Cardiac muscle cell (in vitro differentiated cells and primary cell): ENCODE measurements around the gene AHNAK. TPM values are rescaled to one million over a fixed set of nuclear protein-coding genes. Genes with fewer than 3 reads are reported as not detected.

Experiments
- DNase-seq, 2 donors: peaks; one replicate each; pipeline versions ENCODE4 v3.0.0 to v3.0.0-alpha.2; 2010 to 2017; ENCODE audit warnings: low read depth in 1 of 2, low spot score in 1 of 2
- H3K27ac ChIP-seq: fragments of 200-600 bp; sonication (generic); 2 replicates; pipeline ENCODE4 v1.5.1; 2016
- H3K27me3 ChIP-seq: fragments of 200-600 bp; sonication (generic); 2 replicates; pipeline ENCODE4 v1.6.0; 2016; ENCODE audit warnings: control low read depth
- H3K36me3 ChIP-seq: fragments of 200-600 bp; sonication (generic); 2 replicates; pipeline ENCODE4 v1.5.1; 2016; ENCODE audit warnings: control low read depth
- H3K4me1 ChIP-seq: fragments of 200-600 bp; sonication (generic); 2 replicates; pipeline ENCODE4 v1.8.1; 2017; ENCODE audit warnings: low read depth, mild to moderate bottlenecking, mixed run types
- H3K4me3 ChIP-seq: fragments of 200-600 bp; sonication (generic); 2 replicates; pipeline ENCODE4 v1.5.1; 2016; ENCODE audit warnings: mild to moderate bottlenecking
- H3K9me3 ChIP-seq: fragments of 200-600 bp; sonication (generic); 2 replicates; pipeline ENCODE4 v1.5.1; 2017; ENCODE audit warnings: low read depth, mild to moderate bottlenecking, control low read depth
- CTCF ChIP-seq: IDR thresholded peaks from 2 replicates; pipeline ENCODE4 v1.5.1; 2012; ENCODE audit warnings: low read depth, mild to moderate bottlenecking, low read length
- polyA plus RNA-seq: library from polyadenylated mRNA; unstranded; fragments of >200 nt; fragmentation: Nextera tagmentation; extraction: Ambion mirVana; gene quantifications from 2 replicates; pipeline ENCODE4 v1.2.1, GENCODE V29; 2016
- total RNA-seq: library from RNA; depleted of rRNA; stranded (reverse); fragments of >200 nt; gene quantifications from 2 replicates; pipeline ENCODE4 v1.2.3, GENCODE V29; 2016

AHNAK gene
- total and polyA plus RNA-seq, 2 experiments from 2014 or later = 13.4 to 77.1 TPM

GRCh38 chr11:62559204-62559603 is 12.6 kb upstream of the AHNAK start:
- no peak for DNase-seq
- no peak for TF ChIP-seq CTCF
- H3K9me3 ChIP-seq = no peaks in the 10 kb centered on the region
- H3K4me3 ChIP-seq = no peak overlapping the region
- H3K27me3 ChIP-seq = no peaks in the 10 kb centered on the region
- peaks cover 30% of the 10 kb centered on the region for H3K36me3 ChIP-seq
- peak overlapping the region; percentile 98 for H3K27ac ChIP-seq
- peaks cover 18% of the 10 kb centered on the region for H3K4me1 ChIP-seq

GRCh38 chr11:62558669-62559068 is 12.1 kb upstream of the AHNAK start:
- no peak for TF ChIP-seq CTCF
- Histone ChIP-seq H3K9me3 (no peaks in the 10 kb centered on the region), H3K27ac (peak overlapping the region; percentile 21), H3K27me3 (no peaks in the 10 kb centered on the region), H3K4me1 (peaks cover 21% of the 10 kb centered on the region), H3K4me3 (no peak overlapping the region), H3K36me3 (peaks cover 26% of the 10 kb centered on the region)
- DNase-seq = no peak

- H3K4me3 ChIP-seq = no peak overlapping the region
- H3K27me3 ChIP-seq = no peaks in the 10 kb centered on the region
- no peaks in the 10 kb centered on the region for H3K9me3 ChIP-seq
- H3K27ac ChIP-seq = peak overlapping the region; percentile 75
- H3K36me3 ChIP-seq = peaks cover 15% of the 10 kb centered on the region
- peaks cover 29% of the 10 kb centered on the region for H3K4me1 ChIP-seq
- no peak for DNase-seq
- no peak for TF ChIP-seq CTCF
Observed at GRCh38 chr11:62556875-62557631, 10.4 kb upstream of the AHNAK start.

- H3K4me3 ChIP-seq = no peak overlapping the region
- H3K27ac ChIP-seq = peak overlapping the region; percentile 75
- no peaks in the 10 kb centered on the region for H3K27me3 ChIP-seq
- DNase-seq = peak; percentile 87 to 94
- no peak for TF ChIP-seq CTCF
- peaks cover 12% of the 10 kb centered on the region for H3K36me3 ChIP-seq
- H3K4me1 ChIP-seq = peaks cover 27% of the 10 kb centered on the region
- H3K9me3 ChIP-seq = no peaks in the 10 kb centered on the region
Observed at GRCh38 chr11:62556108-62556874, 9.7 kb upstream of the AHNAK start.

GRCh38 chr11:62555464-62556107 is 9.0 kb upstream of the AHNAK start:
- no peak for TF ChIP-seq CTCF
- Histone ChIP-seq H3K9me3 (no peaks in the 10 kb centered on the region), H3K4me3 (no peak overlapping the region), H3K27me3 (no peaks in the 10 kb centered on the region), H3K36me3 (peaks cover 12% of the 10 kb centered on the region), H3K4me1 (peaks cover 28% of the 10 kb centered on the region), H3K27ac (peak overlapping the region; percentile 66)
- DNase-seq = peak in 1 of 2 donors; percentile 20
